Fibroblast of villous mesenchyme (primary cell): ENCODE data around the gene DYDC2. TPM values are rescaled to one million over a fixed set of nuclear protein-coding genes. Genes with fewer than 3 reads are reported as not detected.
A peak's percentile ranks its signal among the peaks of the same experiment; 100 is the strongest.
"Not testable (repeated sequence)": the region's sequence is repeated elsewhere in the genome, so short reads cannot be mapped to it uniquely, and the experiment has no call there.

Experiments
- DNase-seq: peaks from one replicate; pipeline ENCODE4 v3.0.0-alpha.2; 2010; ENCODE audit warnings: low read depth
- H3K4me3 ChIP-seq: 2 replicates; pipeline ENCODE4 v1.5.1; 2011; ENCODE audit warnings: low read depth, mild to moderate bottlenecking, low read length
- total RNA-seq: library from RNA; depleted of rRNA; stranded (reverse); fragments of >200 nt; gene quantifications from 2 replicates; pipeline ENCODE4 v1.2.3, GENCODE V29; 2012
- TF ChIP-seq, protein P1 (sequence below): IDR thresholded peaks from 2 replicates; pipeline ENCODE4 v1.5.1; 2012; ENCODE audit warnings: low read depth, mild to moderate bottlenecking, low read length; ENCODE audit not compliant: insufficient read depth

Gene DYDC2
- total RNA-seq, 1 donor, result not detected

DNA sequence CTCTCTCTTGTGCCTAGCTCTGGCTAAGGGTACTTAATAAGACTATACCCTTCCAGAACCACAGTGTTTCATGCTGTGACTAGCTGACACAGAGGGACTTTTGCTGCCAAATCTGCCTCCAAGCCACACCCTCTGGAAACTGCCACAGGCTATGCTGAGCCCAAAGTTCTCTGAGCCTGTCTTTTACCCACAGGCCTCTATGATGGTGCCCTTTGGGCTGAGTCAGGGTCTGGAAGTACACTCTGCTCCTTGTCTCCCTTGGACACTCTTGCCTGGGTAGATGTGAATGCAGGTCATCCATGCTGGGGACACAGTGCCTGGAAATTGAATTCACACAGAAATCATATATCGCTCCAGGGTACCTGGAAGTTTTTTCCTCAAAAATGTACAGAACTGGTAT lies 22.6 kb upstream of the DYDC2 start:
- TF ChIP-seq, protein P1, sequence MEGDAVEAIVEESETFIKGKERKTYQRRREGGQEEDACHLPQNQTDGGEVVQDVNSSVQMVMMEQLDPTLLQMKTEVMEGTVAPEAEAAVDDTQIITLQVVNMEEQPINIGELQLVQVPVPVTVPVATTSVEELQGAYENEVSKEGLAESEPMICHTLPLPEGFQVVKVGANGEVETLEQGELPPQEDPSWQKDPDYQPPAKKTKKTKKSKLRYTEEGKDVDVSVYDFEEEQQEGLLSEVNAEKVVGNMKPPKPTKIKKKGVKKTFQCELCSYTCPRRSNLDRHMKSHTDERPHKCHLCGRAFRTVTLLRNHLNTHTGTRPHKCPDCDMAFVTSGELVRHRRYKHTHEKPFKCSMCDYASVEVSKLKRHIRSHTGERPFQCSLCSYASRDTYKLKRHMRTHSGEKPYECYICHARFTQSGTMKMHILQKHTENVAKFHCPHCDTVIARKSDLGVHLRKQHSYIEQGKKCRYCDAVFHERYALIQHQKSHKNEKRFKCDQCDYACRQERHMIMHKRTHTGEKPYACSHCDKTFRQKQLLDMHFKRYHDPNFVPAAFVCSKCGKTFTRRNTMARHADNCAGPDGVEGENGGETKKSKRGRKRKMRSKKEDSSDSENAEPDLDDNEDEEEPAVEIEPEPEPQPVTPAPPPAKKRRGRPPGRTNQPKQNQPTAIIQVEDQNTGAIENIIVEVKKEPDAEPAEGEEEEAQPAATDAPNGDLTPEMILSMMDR, result no peak
- H3K4me3 ChIP-seq, result no peak overlapping the region
- no peak for DNase-seq

DNA sequence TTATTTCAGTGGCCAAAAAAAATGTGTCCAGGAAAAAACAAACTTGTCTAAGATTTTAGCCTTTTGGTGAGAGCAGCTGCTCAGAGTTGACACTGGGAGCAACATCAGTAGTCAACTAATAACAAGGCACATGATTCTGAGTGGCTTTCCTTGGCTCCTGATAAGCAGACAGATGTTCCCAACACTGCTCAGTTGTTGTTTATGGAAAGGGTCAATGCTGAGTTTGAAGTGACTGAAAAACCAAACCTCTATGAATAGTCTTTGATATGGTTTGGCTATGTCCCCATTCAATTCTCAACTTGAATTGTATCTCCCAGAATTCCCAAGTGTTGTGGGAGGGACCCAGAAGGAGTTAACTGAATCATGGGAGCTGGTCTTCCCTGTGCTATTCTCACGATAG lies 12.3 kb upstream of the DYDC2 start:
- TF ChIP-seq, protein P1, result no peak
- DNase-seq, result peak; percentile 20
- no peak overlapping the region for H3K4me3 ChIP-seq

DNA sequence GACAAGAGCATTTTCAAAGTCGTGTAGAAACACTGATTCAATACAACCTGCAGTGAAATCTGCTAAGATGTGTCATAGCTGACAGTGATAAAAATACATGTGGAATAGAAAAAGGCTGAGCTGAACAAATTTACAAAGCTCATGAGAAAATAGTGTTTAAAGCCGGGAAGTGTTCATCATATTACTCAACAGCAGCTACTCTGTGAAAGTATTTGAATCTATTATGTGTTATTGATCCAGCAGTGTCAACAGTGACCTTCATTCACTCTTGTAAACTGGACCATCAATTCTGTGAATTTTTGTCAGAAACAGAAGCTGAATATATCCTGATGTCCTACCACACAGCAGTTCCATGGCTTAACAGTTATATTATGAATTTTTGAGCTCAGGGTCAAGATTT lies 11.7 kb upstream of the DYDC2 start:
- no peak for DNase-seq
- H3K4me3 ChIP-seq, result no peak overlapping the region
- TF ChIP-seq, protein P1, result no peak

DNA sequence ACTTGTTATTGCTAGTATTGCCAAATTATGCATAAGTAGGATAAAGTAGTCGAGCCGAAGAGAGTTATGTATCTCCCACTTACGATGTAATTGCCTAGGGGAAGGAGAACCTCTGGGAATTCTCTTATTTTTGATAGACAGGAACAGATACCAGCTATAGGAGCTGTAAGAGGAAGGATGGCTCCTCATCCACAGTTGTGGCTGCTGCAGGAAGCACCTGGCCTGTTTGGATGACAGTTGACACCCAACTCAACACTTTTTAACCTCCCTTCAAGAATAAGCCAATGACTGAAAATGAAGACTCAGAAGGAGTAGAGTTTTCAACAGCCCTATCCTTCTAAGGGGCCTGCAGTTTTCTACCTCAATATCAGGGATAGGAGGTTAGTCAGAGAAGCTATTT lies 6.3 kb upstream of the DYDC2 start:
- no peak for DNase-seq
- TF ChIP-seq, protein P1, result no peak
- H3K4me3 ChIP-seq, result no peak overlapping the region

DNA sequence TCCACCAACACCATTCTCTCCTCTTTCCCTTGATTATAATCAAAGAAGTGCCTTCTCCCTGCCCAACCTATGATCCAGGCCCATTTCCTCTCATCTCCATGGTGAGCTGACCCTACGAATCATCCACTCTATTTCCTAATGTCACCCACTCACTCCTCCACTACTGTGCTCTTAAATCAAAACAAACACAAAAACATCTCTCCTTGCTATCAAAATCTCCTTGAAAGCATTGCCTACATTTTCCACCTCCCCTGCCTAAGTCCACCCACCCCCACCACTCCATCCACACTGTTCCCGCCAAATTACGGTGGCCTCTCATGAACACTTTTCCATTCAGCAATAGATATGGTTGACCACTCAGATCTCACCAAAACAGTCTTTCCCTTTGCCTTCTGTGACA lies 5.4 kb upstream of the DYDC2 start:
- H3K4me3 ChIP-seq, result no peak overlapping the region
- no peak for DNase-seq
- TF ChIP-seq, protein P1, result no peak

DNA sequence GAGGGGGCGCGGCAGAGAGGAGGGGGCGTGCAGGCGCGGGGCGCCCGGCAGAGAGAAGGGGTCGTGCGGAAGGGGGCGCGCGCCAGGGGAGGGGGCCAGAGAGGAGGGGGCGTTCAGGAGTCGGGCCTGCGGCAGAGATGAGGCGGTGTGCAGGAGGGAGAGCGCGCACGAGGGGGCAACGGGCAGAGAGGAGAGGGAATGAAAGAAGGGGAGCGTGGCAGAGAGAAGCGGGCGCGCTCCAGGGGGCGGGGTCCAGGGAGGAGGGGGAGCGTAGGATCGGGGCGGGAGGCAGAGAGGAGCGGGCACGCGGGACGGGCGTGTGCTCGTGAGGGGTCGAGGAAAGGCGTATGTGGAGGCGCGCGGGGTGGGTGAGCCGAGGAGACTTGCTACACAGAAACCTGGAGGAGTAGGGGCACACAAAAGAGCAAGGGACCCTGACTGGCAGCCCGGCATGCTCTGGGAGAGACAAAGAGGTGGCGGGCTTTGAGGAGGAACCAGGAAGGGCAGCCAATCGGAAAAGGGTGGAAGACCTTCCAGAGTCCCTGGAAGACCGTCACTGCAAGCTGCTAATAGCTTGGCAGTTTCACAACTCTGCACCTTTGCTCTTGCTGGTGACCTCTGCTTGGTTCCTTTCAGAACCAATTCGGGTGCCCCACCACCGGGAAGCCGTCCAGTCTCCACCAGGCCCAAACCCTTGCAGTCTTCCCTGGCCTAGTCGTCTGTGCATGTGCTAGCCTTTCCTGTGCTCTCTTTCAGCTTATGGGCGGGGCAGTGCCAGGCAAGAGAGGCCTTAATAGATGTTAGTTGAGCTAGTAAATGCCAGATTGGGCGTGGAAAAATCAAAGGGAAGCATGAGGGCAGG lies 639 bp downstream of the DYDC2 start:
- TF ChIP-seq, protein P1, result no peak
- H3K4me3 ChIP-seq, result peak overlapping the region; percentile 43
- no peak for DNase-seq

DNA sequence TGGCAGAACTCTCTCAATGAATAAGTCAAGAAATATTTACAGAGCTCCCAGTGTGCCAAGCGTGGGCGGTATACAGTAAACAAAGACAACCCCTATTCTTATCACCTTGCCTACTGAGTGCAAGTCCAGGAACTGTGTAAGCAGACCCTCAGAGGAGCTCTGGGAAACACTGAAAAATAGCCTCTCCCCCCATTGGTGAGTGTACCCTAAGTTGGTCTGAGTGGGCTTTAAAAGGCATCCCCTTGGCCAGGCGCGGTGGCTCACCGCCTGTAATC lies 1.2 kb downstream of the DYDC2 start:
- TF ChIP-seq, protein P1, result no peak
- no peak for DNase-seq
- no peak overlapping the region for H3K4me3 ChIP-seq

DNA sequence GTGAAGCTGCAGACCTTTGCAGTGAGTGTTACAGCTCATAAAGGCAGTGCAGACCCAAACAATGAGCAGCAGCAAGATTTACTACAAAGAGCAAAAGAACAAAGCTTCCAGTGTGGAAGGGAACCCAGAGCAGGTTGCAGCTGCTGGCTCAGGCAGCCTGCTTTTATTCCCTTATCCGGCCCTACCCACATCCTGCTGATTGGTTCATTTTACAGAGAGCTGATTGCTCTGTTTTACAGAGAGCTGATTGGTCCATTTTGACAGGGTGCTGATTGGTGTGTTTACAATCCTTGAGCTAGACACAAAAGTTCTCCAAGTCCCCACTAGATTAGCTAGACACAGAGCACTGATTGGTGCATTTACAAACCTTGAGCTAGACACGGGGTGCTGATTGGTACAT lies 2.3 kb downstream of the DYDC2 start:
- H3K4me3 ChIP-seq, DNase-seq: not testable (repeated sequence)
